GM19043 (cell line): ENCODE data around the gene CNOT11.
"Not testable (repeated sequence)": the region's sequence is repeated elsewhere in the genome, so short reads cannot be mapped to it uniquely, and the experiment has no call there.

ENCODE experiments used
- ATAC-seq: cut with Tn5 transposase; IDR thresholded peaks from one replicate; pipeline ENCODE4 v1.9.1; 2021; ENCODE audit warnings: low read depth; ENCODE audit not compliant: unreplicated experiment

Gene CNOT11

DNA sequence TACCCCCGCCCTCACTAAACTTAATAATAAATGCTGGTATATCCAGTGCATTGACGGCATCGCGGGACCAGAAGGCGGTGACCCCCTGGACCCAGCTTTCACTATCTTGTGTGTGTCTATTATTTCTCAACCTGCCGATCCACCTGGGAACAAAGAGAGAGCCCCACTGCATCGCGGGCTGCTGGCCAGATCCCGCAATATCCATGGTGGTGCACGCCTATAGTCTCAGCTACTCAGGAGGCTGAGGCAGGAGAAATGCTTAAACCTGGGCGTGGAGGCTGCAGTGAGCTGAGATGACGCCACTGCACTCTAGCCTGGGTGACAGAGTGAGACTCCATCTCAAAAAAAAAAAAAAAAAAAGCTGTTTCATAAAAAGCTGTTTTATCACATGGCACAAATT, 7.8 kb upstream of the CNOT11 start:
- not testable (repeated sequence) for ATAC-seq

DNA sequence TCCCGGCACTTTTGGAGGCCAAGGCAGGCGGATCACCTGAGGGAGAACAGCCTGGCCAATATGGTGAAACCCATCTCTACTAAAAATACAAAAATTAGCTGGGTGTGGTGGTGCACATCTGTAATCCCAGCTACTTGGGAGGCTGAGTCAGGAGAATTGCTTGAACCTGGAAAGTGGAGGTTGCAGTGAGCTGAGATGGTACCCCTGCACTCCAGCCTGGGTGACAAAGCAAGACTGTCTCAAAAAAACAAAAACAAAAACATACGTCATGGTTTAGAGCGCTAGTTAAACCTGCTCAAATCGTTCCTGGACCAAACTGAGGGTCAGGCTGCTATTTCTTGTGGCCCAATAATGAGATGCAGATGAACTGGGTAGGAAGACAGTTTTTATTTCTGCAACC, 7.2 kb upstream of the CNOT11 start:
- not testable (repeated sequence) for ATAC-seq

DNA sequence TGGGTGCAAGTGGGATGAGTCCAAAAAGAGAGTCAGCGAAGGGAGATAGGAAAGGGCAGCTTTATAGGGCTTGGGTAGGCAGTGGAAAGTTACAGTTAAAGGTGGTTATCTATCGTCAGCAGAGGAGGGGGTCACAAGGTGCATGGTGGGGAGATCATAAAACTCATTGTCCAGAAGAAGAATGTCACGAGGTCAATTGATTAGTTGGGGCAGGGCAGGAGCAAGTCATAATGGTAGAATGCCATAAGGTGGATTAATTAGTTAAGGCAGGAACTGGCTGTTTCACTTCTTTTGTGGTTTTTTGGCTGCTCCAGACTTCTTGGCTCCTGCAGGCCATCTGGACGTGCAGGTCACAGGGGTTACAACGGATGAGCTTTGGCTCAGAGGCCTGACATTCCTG, 3.9 kb upstream of the CNOT11 start:
- not testable (repeated sequence) for ATAC-seq

DNA sequence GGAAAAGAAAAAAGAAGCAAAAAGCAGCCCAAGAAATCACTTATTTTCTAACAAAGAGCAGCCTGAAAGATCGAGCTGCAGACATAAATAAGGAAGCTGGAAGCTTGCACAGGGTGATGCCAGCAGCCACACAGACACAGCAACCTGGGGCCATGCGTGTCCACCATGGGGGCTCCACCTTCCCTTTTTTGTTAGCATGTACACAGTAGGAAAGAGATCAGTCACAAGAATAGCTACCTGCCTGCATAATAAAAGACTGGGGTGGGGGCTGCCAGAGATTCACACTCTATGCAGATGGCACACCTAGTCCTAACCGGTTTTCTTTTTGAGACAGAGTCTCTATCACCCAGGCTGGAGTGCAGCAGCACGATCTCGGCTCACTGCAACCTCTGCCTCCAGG, 2.9 kb upstream of the CNOT11 start:
- ATAC-seq, result no peak

DNA sequence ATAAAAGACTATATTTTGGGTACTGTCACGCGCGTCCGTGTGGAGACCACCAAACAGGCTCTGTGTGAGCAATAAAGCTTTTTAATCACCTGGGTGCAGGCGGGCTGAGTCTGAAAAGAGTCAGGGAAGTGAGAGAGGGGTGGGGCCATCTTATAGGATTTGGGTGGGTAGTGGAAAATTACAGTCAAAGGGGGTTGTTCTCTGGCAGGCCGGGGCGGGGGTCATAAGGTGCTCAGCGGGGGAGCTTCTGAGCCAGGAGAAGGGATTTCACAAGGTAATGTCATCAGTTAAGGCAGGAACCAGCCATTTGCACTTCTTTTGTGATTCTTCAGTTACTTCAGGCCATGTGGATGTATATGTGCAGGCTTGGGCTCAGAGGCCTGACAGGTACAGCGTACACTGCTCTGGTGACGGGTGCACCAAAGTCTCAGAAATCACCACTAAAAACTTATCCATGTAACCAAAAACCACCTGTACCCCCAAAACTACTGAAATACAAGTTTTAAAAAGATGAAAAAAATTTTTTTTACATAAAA, 1.4 kb upstream of the CNOT11 start:
- not testable (repeated sequence) for ATAC-seq

DNA sequence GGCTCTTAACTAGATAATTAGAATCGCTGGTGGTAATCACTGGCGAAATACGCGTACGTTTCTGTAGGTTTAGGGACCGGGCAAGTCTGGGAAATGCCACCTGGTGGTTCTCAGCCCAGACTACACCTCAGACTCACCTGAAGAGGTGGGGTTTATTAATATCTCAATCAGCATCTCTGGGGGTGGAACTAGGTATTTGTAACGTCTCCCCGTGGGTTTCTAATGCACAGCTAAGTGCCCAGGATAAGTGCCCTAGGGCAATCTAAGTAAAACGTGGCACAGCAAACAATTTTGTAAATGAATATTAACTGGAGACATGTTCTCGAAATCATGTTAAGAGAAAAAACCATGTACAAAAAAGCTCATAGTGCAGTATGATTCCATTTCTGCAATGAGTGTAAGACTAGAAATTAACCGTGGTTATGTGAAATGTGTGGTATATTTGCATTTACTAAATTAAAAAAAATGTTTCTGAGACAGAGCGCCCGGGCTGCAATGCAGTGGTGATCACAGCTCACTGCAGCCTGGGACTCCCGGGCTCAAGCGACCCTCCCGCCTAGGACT, 760 bp upstream of the CNOT11 start:
- peak; percentile 54 for ATAC-seq

DNA sequence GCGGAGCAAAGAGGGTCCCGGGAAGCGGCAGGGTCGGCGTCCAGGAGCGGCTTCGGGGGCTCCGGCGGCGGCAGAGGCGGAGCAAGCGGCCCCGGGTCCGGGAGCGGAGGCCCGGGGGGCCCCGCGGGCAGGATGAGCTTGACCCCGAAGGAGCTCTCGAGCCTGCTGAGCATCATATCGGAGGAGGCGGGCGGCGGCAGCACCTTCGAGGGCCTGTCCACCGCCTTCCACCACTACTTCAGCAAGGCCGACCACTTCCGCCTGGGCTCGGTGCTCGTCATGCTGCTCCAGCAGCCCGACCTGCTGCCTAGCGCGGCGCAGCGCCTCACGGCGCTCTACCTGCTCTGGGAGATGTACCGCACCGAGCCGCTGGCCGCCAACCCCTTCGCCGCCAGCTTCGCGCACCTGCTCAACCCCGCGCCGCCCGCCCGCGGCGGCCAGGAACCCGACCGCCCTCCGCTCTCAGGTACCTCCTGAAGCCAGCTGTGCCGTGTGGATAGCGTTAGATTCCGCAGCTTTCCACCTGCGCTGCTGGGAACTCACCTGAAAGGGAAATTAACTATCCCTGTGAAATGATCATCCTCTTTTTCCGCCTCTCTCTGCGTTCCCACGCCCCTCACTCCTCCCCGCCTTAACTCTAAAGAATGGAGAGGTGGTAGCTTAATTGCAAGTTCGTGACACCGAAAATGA, 472 bp downstream of the CNOT11 start:
- ATAC-seq, result peak; percentile 41

DNA sequence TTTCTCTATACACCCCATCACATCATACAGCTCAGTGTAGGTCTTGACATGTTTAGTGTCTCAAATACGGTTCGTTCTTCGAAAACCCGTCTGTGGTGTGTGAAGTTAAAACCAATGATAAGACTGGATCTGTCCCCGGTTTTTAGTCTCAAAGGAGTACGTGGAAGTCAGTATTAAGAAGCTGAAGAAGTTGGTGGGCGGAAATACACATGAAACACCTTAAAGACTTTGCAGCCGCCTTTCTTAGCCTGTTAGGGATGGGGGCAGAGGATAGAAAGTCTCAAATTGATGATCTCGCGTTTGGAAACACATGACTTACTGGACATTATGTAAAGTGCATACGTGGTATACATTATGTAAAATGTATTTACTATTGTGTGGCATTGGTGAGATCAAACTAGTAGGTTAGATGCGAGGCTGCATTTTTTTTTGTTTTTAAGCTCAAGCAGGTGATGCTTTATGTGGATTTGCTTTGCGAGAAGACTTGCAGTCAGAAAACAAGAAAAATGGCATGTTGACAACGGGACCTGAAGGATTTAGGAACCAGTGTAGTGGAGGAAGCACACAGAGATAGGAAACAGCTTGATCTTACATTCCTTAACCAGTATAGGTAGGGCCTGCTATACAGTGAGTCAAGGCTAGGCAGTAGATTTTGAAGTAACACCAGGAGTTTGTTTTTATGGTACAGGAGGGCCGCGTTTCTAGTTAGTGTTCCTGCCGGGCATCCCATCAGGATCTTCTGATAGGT, 1.2 kb downstream of the CNOT11 start:
- no peak for ATAC-seq

DNA sequence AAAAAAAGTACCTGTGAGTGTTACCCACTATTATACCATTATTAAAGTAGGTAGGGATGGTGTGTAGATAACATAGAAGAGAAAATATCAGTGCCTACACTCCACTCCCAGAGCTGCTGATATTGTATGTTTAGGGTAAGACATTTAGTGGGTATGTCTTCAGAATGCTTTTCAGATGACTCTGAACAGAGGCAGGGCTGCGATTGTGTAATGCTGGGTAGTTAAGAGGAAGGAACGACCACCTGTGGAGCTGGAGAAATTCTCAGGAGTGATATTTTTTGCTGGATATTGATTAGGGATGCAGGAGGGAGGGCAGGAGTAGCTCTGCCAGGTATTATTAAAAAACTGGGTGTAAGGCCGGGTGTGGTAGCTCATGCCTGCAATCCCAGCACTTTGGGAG, 2.8 kb downstream of the CNOT11 start:
- no peak for ATAC-seq

DNA sequence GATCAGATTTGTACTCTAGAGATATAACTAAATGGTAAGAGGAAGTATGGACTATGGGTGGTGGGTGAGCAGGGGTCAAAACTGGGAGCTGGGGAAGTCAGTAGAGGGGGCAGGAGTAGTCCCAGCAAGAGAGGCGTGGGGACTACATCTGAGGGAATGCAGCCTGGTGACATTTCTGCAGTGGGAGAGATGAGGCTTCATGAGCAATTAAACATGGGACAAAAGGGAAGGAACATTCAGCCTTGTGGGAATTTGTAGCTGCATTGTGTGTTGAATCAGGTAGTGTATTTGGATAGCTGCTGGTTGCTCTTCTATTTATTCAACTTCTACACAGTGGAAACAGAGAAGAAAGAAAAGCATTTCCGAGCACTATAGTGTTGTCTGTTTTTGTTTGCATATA, 3.6 kb downstream of the CNOT11 start:
- no peak for ATAC-seq

DNA sequence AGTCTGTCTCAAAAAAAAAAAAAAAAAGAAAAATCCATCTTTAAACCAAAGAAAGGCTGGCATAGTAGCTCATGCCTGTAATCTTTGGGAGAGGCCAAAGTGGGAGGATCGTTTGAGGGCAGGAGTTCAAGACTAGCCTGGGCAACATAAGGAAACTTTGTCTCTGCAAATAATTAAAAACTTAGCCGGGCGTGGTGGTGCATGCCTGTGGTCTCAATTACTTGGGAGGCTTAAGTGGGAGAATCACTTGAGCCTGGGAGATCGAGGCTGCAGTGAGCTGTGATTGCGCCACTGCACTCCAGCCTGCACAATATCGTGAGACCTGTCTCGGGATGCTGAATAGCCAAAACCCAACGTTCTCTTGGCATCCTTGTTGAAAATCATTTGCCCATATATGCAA, 6.1 kb downstream of the CNOT11 start:
- no peak for ATAC-seq

DNA sequence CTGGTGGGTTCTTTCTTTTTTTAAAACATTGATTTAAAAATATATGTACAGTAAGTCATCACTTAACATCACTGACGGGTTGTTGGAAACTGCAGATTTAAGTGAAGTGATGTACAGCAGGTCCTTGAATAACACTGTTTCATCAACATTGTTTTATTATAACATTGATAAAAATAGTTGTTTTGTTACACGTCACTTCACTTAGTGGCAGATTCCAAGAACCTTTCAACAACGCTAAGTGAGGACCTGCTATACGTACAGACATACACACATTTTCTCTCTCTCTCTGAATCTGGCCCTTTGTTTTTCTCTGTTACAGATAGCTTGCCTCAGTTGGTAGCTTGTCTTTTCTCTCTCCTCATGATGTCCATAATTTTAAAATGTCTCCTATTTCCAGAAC, 9.5 kb downstream of the CNOT11 start:
- no peak for ATAC-seq

DNA sequence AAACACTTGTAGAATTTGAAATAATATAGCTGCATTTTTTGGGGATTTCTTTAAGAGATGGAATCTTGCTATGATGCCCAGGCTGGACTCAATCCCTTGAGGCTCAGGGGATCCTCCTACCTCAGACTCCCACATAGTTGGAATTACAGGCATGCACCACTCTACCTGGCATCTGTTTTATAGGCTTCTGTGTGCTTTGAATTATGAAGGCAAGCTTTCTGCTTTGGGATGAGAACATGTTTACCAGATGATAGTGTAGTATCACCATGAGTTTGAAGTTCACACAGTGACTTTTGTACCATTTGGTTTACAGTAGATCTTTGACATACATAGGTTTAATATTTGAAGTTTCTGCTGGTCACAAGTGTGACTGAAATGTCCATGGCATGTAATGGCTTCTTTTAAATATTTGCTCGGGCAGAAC, 10.7 kb downstream of the CNOT11 start:
- no peak for ATAC-seq

DNA sequence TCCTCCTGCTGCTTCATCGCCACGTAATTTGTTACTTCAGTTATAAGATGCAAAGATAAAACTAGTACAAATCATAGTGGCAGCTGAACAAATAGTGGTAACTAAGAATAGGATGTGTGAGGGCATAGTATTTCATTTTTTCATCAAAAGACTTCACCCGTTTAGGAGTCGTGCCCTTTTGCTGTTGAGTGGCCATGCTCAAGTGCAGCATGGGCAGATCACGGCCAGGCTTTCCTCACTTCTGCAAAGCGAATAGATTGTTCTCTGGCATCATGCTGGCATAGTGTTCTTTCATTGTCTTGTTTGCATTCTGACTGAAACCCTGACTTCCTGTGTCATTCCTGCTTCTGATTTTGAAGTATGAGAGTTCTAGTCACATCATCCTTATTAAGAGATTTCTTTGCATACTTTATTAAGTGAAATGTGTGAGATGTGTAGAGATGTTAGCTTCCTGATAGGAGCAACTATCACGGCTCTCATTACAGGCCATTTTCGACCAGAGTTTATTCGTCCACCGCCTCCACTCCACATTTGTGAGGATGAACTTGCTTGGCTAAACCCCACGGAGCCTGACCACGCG, 11.8 kb downstream of the CNOT11 start:
- ATAC-seq, result no peak

DNA sequence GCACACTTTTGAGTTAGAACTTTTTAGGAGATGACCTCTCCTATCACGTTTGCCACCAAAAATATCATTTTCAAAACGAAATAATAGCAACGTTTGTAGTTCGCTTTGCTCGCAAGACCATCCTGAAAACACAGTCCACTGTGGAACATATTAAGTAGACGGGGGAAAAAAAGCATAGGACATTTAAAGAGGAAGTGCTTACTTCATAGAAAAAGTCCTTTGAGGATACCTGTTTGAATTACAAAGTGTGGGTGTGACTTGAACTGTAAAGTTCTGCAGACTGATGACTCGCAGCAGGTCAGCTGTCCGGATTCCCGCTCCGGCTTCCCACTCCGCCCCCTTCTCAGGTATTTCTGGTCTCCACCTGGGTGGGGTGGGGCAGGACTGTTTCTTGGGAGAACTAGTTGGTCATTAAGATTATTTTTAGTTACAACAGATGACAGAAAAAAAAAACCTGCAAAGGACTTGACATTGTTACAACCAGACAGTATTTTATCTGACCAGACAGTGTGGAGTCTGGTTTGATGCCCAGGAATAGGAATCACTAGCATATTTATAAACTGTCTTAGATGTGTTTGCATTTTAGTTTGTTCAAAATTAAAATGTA, 13.3 kb downstream of the CNOT11 start:
- no peak for ATAC-seq

DNA sequence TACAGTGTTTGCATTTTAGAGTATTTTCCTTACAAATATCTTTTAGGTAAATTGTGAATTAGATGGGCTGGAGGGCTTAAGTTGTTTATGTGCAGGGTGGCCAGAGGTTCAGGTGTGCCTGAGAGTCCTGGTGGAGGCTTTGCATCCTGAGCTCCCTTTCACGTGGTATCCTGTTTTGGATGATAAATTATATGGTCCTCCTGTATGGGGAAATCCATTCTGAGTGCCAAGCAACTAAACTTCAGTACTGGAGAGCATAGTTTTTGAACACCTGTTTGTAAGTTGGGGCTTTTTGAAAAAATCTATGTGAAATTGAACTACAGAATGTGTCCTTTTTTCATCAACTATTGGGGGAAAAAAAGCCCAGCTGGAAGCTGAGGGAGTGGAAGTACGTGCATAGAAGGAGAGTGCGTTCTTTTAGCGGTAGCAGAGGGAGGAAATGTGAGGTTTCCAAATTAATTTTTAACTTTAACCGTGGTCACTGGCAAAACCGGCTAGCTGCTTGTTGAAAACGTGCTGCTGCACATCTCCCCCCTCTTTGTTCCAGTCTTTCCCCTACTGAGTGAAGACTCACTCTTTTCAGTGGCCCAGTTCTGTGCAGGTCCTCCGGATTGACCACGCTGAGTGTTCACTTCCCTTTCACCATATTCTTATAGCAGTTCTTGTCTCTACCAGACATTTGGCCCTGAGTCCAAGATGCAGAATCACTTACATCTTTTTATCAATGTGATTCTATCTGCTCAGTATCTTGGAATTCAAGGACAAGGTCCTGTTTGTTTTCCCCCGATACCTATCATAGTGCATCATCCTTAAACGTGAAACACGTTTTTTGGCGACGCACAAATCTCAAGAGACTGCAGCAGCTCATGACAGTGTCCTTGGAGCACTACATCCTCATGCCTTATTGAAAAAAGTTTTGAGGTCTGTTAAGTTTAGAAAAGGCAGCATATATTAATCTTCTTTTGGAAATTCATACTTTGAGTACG, 15.3 kb downstream of the CNOT11 start:
- ATAC-seq, result peak; percentile 75

DNA sequence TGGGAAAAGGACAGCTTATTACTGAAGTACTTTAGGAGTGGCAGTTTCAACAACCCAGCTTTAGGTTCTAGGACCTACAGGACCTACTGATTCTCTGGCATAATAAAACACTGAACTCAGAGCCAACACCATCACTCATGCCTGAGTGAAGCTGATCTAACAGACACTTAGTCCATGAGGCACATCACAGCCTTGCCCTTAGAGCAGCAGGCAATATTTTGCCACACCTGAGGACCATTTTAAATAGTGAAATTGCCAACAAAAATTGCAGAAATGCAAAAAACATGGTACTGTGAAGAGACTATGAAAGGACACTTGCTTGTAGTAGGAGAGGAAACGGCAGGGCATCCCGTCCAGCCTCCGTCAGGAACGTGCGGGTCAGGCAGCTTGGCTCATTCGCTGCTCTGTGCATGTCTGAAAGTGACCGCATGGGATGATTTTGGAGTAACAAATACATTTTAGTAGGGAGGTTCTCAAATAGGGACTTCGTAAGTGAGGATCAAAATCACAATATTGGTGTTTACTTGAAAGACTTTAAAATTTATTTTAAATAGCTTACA, 18.1 kb downstream of the CNOT11 start:
- no peak for ATAC-seq

DNA sequence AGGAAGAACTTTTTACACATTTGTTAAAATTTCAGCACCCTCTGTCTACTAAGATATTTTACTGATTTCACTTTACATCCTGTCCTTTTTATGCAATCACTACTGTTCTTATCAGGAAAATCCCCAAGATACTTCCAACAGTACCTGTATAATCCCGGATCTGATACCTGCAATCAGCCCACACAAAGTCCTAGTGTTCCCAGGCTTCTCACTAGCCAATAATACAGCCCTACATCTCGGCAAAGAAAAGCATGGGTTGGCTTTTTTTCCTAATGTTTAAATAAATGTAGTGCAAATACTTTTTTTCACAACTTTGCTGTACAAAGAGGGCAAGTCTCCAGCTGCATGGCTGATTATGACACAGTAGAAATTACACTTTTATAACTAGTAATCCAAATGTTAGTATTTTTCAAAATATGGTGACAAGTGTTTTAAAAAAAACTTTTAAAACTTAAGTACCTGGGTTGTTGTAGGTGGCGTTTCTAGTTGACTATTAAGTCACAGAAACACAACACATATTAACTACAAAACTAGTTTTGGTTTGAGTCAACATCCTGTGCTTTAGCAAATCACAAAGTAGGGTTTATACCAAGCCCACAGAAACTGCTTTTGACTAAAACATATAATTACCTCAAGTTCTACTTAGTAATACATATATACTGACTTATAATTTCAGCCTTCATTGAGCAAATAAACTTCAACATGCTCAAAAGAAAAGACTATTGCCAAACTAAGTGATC, 19.5 kb downstream of the CNOT11 start:
- peak; percentile 58 for ATAC-seq

DNA sequence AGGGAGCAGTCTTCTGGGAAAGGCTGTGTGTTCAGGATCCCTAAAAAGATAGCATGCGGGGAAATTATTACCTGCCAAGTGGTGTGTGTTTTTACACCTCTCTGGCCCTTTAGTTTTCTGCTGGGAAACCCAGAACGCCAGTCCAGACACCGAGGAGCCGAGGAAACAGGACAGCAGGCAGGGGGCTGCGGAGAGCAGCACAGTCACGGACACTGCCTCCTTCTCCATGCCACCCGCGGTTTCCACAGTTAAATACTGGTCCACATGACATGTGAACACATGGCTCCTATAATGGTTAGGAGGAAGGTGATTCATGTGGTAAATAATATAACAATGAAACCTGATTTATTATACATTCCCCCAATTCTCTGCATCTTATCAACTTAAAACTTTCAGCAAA, 20.4 kb downstream of the CNOT11 start:
- no peak for ATAC-seq
